DMS153 (cell line): ENCODE results near the gene NPFFR1.
"Not testable (repeated sequence)": the region's sequence is repeated elsewhere in the genome, so short reads cannot be mapped to it uniquely, and the experiment has no call there.

Experiments used
- DNase-seq: peaks from one replicate; lab custom pipeline; 2025; lab: John Stamatoyannopoulos, UW

The NPFFR1 gene

GRCh38 chr10:70285476-70285831 is 1.6 kb upstream of the NPFFR1 start:
- DNase-seq, result no peak

DNA sequence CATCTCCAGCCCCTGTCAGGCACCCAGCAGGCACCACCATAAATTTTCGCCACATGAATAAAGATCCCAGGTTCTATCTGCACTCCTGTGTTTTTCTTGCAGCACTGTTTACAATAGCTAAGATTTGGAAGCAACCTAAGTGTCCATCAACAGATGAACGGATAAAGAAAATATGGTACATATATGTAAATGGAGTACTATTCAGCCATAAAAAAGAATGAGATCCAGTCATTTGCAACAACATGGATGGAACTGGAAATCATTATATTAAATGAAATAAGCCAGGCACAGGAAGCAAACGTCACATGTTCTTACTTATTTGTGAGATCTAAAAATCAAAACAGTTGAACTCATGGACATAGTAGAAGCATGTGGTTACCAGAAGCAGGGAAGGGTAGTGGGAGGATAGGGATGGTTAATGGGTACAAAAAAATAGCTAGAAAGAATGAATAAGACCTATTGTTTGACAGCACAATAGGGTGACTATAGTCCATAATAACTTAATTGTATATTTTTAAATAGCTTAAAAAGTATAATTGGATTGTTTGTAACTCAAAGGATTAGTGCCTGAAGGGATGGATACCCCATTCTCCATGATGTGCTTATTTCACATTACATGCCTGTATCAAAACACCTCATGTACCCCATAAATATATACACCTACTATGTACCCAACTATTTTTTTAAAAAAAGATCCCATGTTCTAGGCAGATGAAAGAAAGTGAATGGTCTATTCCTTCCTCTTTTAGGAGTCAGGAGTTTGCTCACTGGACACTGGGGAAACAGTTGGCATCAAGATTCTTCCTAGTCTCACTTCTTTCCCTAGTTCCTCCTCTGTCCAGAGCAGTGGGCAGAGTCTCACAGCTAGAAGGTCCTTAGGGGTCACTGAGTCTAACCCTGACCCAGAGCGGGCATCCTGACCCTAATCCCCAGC is 1.0 kb upstream of the NPFFR1 start:
- no peak for DNase-seq

DNA sequence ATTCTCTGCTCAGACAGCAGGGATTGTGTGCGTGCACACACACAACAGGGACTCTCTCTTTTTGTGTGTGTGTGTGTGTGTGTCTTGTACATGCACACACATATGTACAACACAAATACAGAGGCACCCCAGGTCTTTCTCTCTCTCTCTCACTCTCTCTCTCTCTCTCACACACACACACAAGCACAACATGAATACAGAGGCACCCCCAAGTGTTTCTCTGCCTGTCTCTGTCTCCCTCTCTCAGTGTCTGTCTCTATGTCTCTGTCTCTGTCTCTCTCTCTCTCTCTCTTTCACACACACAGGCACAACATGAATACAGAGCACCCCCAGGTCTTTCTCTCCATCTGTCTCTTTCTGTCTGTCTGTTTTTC is 746 bp downstream of the NPFFR1 start:
- DNase-seq, result no peak

DNA sequence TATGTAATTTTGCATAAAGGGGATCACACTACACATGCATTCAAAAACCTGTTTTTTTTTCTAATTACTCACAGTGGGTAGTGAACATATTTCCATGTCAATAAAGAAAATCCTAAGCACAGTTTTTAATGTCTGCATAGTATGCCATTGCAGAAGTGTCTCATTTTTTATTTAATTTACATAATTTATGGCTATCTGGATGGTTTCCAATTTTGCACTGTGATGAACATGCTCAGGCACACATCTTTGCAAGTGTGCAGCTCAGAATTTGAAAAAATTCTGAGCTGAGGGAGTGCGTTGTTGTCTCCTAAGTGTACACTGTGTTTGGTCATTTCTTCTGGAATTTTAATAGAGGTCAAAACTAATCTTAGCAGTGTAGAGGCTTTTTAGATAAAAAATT is 2.2 kb downstream of the NPFFR1 start:
- DNase-seq, result no peak

DNA sequence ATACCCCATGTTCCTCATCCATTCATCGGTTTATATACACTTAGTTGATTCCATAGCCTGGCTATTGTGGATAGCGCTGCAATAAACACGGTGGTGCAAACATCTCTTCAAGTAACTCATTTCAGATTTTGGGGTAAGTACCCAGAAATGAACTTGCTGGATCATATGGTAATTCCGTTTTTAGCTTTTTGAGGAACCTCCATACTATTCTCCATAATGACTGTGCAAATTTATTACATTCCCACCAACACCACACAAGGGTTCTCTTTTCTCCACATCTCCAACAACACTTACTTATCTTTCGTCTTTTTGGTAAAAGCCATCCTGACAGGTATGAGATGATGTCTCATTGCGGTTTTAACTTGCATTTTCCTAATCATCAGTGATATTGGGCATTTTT is 3.7 kb downstream of the NPFFR1 start:
- DNase-seq, result no peak

GRCh38 chr10:70277396-70278030 is 6.3 kb downstream of the NPFFR1 start:
- no peak for DNase-seq

DNA sequence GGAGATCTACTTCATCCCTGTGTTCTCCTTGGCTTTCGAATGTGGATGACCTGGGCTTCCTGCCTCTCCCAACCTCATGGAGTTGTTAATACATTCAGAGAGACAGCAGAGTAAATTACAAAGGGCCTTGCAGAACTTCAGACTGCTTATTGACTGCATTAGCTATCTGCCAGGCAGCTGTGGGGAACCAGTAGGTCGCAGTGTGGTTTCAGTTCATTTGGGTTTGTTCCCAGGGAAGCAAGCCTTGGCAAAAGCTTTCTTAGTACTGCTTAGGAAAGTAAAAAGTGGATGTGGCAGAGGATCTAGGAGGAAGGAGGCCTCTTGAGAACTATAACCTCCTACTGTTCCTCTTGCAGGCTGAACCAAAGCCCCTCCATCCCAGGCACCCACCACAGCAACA is 9.2 kb downstream of the NPFFR1 start:
- DNase-seq, result no peak

- DNase-seq, result peak; percentile 8
These were observed 10.9 kb downstream of the NPFFR1 start for GRCh38 chr10:70272925-70273316.

GRCh38 chr10:70271996-70272924 is 11.5 kb downstream of the NPFFR1 start:
- no peak for DNase-seq

DNA sequence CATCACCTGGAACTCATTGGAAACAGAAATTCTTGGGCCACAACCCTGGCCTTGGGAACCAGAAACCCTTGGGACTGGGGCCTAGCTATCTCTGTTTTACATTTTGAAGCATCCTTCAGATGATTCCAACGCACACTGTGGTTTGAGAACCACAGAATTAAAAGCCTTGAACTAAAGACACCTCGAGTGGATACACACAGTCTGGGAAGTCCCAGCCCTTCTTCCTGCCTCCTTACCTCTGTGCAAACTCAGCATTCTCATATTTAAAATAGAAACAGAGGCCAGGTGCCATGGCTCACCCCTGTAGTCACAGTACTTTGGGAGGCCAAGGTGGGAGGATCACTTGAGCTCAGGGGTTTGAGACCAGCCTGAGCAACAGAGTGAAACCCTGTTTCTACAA is 12.9 kb downstream of the NPFFR1 start:
- no peak for DNase-seq

DNA sequence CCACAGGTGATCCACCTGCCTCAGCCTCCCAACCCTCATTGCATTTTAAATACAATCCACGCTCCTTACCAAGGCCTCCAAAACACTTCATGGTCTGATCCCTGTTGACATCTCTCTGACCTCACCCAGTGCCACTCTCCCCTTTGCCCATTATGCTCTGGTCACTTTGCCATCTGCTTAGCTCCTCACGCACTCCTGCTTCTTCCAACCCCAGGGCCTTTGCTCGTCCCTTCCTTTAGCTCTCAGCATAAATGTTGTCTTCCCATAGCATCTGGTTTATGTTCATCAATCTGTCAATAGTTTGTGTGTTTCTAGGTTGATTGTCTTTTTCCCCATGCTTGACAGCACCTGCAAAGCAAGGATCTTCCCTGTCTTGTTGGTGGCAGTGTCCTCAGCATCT is 14.1 kb downstream of the NPFFR1 start:
- no peak for DNase-seq

GRCh38 chr10:70268376-70268775 is 15.4 kb downstream of the NPFFR1 start:
- DNase-seq, result no peak

DNA sequence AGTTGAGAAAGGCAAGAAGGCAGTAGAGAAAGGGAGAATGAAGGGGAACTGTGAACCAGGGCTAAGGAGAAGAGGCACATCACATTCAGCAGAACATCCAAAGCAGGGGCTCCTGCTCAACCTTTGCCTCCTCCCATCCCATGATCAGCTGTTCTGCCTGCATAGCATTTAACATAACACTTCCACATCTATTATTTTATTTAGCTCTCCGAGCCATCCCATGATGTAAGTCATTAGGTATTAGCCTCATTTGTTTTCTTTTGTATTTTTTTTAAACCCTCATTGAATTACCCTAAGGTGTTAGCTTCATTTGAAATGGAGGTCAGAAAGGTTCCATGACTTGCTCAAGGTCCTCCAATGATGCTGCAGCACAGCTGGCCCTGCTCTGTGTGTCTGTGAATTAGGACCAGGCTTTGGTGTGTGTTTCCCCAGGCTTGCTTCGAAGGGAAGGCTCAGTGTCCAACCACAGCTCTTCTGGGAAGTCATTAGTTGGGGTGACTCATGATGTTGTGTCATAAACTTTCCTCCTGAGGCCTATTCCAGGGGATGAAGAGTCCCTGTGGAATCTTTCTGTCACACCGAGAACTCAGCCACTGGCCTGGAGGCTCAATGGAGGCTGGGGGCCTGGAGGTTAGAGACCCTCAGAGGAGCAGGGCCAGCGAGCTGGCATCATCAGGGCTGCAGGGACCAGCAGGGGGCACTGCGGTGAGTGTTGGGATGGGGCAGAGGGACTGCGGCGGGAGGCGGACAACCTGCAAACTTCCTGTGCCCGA is 16.5 kb downstream of the NPFFR1 start:
- no peak for DNase-seq

DNA sequence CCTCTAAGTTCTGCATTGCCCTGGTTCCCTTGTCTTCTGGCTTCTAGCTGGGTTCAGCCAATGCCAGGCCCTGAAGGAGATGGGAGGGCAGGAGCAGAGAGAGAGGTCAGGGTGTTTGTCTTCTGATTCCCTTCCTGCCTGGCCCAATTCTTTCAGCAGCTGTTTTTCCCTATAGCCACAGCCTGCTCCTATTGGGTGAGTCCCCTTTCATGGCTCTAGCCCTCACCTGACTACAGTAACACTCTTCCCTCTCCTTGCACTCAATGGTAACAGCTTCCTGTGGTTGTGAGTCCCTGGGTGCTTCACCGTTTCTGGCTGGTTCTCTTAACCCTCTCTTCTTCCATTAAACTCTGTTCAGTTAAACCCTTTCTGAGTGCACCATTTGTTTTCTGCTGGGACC is 17.1 kb downstream of the NPFFR1 start:
- DNase-seq, result no peak

- no peak for DNase-seq
These were observed 17.7 kb downstream of the NPFFR1 start for GRCh38 chr10:70266056-70266455.

DNA sequence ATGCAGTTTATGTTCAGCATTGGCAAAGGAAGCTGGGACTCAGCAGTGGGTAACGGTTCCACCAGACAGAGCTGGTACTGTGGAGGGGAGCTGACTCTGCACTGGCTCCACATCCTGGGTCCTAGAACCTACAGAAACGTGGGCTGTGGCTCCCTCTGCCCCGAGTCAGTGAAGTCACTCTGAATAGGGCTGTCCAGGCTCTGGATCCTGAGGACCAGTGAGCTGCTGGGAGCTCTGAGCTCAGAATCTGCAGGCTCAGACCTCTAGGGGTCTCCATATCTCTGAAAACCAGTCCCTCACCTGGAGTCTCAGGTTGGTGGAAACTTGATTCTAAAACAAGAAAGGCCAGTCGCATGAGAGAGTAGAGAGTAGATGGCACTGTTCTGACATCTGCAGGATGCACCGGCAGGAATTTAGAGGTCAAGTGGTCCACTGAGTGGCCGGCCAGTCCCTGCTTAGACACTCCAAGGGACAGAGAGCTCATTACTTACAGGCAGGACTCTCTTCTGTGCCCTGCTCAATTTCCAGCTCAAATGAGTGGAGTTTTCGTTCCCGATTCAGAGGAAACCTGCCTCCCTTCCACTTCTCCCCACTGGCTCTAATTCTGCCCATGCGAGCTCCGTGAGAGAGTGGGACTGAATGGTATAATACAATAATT is 18.6 kb downstream of the NPFFR1 start:
- no peak for DNase-seq

DNA sequence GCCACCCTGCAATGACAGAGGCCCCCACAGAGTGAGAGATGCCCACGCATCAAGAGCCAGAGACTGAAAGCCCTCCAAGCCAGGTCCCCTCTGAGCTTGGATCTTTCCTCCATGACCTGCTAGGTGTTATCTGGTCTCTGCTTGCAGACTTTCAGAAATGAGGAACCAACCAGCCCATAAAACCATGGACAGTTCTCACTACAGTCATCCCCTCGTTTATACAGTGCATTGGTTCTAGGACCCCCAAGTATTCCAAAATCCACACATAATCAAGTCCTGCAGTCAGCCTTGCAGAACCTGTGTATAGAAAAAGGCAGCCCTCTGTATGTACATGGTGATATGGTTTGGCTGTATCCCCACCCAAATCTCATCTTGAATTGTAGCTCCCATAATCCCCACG is 23.1 kb downstream of the NPFFR1 start:
- no peak for DNase-seq

DNA sequence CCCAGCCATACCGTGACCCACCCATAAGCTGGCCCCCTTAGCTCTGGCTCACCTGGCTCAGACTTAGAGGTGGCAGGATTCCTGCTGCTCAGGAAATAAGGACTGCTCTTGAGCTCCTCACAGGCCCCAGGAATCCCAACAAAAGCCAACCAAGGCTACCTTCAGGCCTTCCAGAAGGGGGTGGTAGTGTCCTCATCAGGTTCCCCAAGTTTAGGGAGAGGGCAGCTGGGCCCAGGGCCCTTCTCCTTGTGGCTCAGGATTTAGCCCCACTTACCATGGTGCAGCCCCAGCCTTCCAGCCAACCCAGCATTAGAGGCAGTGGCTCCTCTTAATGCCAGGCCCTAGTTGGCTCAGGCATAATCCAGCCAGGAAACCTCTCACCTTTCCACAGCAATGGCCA is 23.5 kb downstream of the NPFFR1 start:
- no peak for DNase-seq

GRCh38 chr10:70258216-70258615 is 25.6 kb downstream of the NPFFR1 start:
- no peak for DNase-seq

GRCh38 chr10:70257816-70258215 is 26.0 kb downstream of the NPFFR1 start:
- DNase-seq, result not testable (repeated sequence)

DNA sequence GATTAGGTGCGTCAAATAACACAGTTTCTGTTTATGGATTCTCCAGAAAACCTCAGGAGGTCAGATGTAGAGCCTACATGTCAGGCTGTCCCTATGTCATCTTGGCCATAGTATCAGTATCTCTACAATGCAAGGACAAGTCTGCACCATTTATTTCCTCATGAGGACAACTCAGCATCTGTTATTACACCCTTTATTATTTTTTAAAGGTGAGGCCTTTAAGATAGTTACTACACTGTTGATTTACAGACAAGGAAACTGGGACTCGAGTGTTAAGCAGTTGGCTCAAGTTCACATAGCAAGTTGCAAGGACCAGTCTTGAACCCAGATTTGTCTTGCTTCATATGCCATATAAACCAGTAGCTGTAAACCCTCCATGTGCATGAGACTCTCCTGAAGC is 27.3 kb downstream of the NPFFR1 start:
- DNase-seq, result no peak
